GM12872 (cell line): Measurements from ENCODE around the gene PCSK5.
A peak's percentile ranks its signal among the peaks of the same experiment; 100 is the strongest.

Experiments
- TF ChIP-seq, protein P1 (sequence below): IDR thresholded peaks from 3 replicates; pipeline ENCODE4 v1.5.1; 2011; ENCODE audit warnings: low read depth, mild to moderate bottlenecking, low read length, moderate library complexity; ENCODE audit not compliant: insufficient read depth

Gene PCSK5

DNA sequence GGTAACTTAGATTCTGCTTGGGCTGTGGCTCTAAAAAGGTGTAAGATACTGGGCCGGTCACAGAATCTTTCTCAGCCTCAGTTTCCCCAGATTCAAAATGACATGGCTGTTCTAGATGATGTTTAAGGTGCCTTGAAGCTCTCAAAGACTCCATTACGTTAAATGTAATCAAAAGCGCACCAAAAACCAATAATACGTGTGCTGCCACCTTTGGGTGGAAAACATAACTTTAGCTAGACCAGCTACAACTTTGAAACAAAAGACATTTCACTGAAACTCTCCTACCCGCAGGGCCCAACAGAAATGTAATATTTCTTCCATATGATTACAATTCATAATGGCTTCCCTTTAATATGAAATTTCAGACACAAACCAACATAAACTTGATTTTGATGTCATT, 35.0 kb upstream of the PCSK5 start:
- TF ChIP-seq, protein P1, sequence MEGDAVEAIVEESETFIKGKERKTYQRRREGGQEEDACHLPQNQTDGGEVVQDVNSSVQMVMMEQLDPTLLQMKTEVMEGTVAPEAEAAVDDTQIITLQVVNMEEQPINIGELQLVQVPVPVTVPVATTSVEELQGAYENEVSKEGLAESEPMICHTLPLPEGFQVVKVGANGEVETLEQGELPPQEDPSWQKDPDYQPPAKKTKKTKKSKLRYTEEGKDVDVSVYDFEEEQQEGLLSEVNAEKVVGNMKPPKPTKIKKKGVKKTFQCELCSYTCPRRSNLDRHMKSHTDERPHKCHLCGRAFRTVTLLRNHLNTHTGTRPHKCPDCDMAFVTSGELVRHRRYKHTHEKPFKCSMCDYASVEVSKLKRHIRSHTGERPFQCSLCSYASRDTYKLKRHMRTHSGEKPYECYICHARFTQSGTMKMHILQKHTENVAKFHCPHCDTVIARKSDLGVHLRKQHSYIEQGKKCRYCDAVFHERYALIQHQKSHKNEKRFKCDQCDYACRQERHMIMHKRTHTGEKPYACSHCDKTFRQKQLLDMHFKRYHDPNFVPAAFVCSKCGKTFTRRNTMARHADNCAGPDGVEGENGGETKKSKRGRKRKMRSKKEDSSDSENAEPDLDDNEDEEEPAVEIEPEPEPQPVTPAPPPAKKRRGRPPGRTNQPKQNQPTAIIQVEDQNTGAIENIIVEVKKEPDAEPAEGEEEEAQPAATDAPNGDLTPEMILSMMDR = peak; percentile 24; the same call in 1 of the 3 replicates

DNA sequence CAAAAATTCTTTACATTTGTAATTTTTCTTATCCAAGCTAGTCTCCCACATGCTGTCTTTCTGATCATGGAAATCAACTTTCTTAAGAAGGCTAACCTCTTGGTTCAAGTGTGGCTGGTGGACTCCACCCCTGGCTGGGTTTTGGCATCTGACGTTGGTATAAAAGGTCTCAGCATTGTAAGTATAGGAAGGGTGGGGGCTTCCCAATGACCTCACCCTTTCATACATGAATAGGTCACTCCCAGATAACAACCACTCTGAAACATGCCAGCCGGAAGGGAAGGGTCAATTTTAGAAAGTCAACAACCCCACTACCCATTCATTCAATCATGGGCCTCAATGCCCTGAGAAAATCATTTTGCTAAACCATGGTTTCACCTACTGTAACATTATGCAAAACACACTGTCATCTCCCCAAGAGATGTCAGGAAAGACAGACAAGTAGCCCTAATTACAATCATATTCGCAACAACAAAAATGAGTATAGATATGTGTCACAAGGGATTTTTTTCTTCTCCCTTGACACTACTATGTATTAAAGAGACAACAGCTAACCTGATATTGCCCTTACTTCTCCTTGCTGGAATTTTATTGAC, 31.9 kb upstream of the PCSK5 start:
- TF ChIP-seq, protein P1 = no peak

DNA sequence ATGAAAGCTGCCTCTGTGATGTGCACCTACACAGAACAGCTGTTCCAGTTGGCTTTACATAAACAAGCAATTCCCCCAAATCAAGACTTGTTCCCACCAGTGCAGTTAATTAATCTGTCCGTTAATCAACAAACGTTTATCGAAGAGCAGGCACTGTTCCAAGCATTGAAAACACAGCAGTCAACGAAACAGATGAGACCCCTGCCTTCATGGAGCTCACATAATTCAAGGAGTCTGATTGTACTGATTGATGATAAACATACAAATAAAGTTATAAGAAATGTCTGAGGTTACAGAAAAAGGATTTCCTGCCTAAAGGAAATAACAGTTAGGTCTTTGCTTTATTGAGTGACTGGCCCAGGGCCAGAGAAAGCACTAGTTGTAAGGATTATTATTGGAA, 26.2 kb upstream of the PCSK5 start:
- TF ChIP-seq, protein P1 = no peak

DNA sequence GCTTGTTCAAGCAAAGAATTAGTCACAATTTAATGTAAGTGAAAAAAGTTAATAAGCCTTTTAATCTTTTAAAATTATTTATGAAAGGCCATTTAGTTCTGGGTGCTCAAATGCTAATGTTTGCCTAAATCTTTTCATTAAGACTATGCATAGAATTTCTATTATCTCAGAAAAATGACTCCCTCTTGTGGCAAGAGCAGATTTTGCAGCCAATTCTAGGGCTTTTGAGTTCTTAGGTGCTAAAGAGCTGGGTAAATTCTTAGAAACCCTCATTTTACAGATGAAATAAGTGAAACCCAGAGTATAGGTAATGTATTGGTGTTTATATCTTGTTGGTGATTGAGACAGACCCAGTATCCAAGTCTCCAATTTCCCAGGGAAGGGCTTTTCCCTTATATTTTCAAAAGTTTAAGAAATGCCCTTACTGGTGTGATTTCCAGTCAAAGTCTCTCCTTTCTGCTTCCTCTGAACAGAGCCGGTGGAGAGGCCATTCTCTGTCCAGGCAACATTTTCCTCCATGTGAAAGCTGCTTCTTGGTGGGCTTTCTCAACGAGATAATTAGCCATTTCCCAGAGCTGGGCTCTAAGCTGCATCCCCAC, 24.1 kb upstream of the PCSK5 start:
- TF ChIP-seq, protein P1 = peak; percentile 57

DNA sequence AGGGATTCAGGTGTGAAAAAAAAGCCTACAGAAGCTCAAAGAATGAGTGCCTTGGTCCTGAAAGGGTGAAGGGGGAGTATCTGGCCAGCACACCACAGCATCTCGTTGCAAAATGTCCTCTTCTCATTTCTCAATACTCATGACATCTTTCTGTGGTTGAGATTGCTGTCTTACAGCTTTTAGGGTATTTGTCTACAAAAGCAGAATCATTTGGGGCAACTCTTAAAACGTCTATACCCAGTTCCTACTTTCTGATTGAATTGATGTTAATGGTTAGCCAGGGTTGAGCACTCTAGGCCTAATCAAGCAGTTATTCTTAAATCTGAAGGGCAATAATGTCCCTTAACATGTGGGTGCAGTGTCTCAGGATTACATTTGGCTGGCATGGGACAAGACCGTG, 21.2 kb upstream of the PCSK5 start:
- TF ChIP-seq, protein P1 = no peak

DNA sequence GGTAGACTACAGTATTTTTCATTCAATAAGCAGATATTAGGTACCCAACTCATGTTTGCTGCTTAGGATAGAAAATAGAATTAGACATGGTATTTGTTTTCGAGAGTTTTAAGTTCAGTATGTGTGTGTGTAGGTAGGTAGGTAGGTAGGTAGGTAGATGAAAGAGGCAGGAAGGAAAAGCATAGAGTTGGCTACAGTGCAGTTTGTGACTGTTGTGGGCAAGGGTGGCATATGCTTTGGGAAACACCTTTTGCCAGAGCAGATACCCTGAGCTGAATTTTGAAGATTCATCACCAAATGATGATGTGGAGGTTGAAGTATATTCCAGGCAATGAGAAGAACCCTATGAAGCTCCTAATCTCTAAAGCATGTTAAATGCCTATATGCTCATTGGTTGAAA, 20.0 kb upstream of the PCSK5 start:
- TF ChIP-seq, protein P1 = no peak

DNA sequence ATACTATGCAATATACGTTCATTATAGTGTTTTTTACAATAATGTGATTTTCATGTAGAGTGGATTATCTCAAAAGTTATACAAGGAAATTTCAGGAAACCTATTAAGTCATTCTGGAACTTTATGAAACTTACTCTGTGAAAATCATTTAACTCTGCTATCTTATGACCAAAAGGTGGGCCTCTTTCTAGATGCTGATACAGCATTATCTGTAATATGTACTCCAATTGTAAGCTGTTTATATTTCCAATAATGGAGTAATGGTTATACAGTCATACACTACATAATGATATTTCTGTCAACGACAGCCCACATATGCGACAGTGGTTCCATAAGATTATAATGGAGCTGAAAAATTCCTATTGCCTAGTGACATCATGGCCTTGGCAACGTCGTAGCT, 18.8 kb upstream of the PCSK5 start:
- TF ChIP-seq, protein P1 = no peak

DNA sequence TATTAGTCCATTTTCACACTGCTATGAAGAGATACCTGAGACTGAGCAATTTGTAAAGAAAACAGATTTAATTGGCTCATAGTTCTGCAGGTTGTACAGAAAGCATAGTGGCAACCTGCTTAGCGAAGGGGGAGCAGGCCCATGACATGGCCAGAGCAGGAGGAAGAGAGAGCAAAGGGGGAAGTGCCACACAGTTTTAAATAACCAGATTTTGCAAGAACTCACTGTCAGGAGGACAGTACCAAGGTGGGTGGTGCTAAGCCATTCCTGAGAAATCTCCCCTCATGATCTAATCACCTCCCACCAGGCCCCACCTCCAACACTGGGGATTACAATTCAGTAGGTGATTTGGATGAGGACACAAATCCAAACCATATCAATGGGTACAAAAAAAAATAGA, 16.8 kb upstream of the PCSK5 start:
- TF ChIP-seq, protein P1 = no peak
